Measurements from ENCODE around the gene GINS1.

- TF ChIP-seq MYC (IDR thresholded peaks at IDR 0.05; ENCODE audit: low read depth, low read length) = no peak
- no peak for TF ChIP-seq POLR2AphosphoS5 (IDR thresholded peaks at IDR 0.05; ENCODE audit: insufficient read depth, low read depth, low read length)
- no peak for TF ChIP-seq CTCF (IDR thresholded peaks at IDR 0.05; ENCODE audit: extremely low read depth in 1 of 2, insufficient read depth in 1 of 2, low read depth in 1 of 2, low read length in 2 of 2)
These were observed 46.9 kb downstream of the GINS1 start for GRCh38 chr20:25454153-25454900.

All from endothelial cell of umbilical vein (primary cell).